Activated CD4-positive, alpha-beta T cell treated with anti-CD3 and anti-CD28 coated beads for 1 hour (primary cell): ENCODE results near the gene MMP17.
"Not testable (repeated sequence)": the region's sequence is repeated elsewhere in the genome, so short reads cannot be mapped to it uniquely, and the experiment has no call there.

Experiments used
- DNase-seq: peaks from one replicate; pipeline ENCODE4 v3.0.0-alpha.2; 2020

MMP17 gene

GRCh38 chr12:131800594-131801135, 27.5 kb upstream of the MMP17 start:
- DNase-seq: no peak

DNA sequence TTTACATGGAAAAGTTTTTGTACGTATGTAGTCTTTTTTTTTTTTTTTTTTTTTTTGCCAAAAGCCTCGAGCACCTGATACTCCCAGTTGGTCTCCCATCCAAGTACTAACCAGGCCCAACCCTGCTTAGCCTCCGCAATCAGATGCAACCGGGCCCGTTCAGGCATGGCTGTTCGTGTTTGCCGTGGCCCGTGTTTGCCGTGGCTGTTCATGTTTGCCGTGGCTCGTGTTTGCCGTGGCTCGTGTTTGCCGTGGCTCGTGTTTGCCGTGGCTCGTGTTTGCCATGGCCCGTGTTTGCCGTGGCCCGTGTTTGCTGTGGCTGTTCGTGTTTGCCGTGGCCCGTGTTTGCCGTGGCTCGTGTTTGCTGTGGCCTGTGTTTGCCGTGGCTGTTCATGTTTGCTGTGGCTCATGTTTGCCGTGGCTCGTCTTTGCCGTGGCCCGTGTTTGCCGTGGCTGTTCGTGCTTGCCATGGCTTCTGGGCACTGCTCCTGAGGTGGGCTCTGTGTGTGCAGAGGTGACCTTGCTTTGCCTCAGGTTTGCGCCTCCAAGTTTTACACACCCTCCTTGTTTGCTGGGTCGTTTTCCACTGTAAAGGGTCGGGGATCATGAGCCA, 26.8 kb upstream of the MMP17 start:
- DNase-seq: no peak

DNA sequence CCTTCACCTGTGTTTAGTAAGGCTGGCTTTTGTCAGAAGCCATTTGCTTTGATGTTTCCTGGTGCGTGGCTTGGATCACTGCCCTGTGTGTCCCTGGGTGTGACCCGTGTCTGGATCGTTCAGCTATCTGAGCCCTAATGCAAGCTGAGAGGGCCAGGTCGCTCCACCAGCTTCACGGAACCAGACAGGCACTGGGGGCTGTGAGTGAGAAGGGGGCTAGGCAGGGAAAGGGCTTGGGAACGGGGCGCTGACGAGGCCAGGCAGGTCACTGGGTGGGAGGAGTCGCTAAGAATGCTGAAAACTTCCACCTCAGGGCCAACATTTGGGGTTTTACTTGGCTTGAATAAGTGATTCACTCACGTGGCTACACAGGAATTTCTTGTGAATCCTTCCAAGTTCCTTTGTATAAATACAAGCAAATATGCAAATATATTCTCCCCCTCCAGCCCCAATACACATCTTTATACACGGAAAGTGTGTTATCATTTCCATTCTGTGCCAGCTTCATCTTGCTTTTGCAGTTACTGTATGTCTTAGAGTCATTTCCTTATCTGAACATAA, 24.2 kb upstream of the MMP17 start:
- DNase-seq: no peak

DNA sequence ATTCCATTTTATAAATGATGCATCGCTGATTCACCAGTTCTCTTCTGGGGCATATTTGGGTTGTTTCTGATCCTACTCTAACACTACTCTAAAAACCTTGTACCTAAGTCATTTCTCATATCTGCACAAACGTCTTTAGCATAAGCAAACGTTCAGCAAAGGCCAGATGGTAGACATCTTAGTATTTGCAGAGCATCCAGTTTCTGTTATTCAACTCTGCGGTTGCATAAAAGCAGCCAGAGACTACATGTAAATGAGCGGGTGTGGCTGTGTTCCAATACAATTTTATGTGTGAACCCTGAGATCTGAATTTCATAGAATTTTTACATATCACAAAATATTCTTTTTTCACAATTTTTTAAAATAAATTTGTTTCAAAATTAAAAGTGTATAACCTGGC, 22.8 kb upstream of the MMP17 start:
- DNase-seq: no peak

DNA sequence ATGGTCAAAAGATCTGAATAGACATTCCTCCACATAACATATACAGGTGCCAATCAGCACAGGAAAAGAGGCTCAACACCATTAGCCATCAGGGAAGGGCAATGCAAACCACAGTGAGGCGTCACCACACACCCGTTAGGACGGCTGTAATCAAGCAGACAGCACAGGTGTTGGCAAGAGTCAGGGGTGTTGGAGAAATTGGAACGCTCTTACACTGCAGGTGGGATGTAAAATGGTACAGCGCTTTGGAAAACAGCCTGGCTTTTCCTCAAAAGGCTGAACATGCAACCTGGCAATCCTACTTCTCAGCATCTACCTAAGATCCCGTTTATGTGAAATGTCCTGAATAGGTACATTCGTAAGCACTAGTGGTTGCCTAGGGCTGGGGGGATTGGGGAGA, 21.5 kb upstream of the MMP17 start:
- no peak for DNase-seq

- no peak for DNase-seq
These were observed 19.3 kb upstream of the MMP17 start for GRCh38 chr12:131808744-131809371.

DNA sequence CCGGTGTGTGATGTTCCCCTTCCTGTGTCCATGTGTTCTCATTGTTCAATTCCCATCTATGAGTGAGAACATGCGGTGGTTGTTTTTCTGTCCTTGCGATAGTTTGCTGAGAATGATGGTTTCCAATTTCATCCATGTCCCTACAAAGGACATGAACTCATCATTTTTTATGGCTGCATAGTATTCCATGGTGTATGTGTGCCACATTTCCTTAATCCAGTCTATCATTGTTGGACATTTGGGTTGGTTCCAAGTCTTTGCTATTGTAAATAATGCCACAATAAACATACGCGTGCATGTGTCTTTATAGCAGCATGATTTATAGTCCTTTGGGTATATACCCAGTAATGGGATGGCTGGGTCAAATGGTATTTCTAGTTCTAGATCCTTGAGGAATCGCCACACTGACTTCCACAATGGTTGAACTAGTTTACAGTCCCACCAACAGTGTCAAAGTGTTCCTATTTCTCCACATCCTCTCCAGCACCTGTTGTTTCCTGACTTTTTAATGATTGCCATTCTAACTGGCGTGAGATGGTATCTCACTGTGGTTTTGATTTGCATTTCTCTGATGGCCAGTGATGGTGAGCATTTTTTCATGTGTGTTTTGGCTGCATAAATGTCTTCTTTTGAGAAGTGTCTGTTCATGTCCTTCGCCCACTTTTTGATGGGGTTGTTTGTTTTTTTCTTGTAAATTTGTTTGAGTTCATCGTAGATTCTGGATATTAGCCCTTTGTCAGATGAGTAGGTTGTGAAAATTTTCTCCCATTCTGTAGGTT, 18.5 kb upstream of the MMP17 start:
- not testable (repeated sequence) for DNase-seq

- DNase-seq: no peak
These were observed 17.5 kb upstream of the MMP17 start for GRCh38 chr12:131810726-131811125.

DNA sequence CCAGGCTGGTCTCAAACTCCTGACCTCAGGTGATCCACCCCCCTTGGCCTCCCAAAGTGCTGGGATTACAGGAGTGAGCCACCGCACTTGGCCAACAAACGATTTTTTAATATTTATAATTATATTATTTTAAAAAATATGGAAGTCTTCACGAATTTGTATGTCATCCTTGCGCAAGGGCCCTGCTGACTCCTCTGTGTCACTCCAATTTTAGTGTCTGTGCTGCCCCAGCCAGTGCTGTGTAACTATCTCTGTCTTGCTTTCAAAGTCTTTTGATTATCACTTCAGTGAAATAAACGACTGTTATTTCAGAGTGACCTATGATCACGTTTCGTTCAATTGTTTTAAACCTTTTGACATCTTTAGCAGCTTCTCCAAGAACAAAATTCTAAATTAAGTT, 13.1 kb upstream of the MMP17 start:
- no peak for DNase-seq

DNA sequence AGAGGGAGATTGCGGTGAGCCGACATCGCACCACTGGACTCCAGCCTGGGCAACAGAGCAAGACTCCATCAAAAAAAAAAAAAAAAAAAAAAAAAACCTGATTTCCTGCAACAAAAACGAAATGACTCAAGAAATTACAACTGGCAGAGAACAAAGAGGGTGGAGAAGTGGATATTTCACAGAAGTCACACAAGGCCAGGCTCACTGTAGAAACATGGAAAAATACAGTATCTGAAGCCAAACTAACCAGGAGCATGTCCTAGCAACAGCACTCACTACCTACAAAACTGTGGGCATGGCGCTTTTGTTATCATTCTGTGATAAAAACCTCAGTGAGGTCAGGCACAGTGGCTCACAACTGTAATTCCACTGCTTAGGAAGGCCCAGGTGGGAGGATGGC, 11.7 kb upstream of the MMP17 start:
- DNase-seq: no peak

DNA sequence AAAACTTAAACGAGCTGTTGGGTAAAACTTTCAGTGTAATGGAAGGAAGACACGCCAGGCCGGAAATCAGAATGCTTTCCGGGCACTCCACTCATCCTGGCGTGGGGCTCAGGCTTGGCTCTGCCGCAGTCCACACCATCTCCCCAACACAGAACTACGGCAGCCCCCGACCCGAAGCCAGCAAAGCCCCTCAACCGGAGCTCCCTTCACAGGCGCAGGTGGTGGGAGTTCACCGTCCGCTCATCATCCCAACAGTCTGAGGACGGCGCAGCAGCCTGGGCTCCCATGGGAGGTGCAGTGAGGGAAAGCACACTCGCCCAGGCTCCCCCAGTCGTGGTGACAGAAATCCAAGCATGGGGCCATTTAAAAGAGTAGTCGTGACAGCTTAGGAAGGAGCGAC, 11.0 kb upstream of the MMP17 start:
- DNase-seq: no peak

DNA sequence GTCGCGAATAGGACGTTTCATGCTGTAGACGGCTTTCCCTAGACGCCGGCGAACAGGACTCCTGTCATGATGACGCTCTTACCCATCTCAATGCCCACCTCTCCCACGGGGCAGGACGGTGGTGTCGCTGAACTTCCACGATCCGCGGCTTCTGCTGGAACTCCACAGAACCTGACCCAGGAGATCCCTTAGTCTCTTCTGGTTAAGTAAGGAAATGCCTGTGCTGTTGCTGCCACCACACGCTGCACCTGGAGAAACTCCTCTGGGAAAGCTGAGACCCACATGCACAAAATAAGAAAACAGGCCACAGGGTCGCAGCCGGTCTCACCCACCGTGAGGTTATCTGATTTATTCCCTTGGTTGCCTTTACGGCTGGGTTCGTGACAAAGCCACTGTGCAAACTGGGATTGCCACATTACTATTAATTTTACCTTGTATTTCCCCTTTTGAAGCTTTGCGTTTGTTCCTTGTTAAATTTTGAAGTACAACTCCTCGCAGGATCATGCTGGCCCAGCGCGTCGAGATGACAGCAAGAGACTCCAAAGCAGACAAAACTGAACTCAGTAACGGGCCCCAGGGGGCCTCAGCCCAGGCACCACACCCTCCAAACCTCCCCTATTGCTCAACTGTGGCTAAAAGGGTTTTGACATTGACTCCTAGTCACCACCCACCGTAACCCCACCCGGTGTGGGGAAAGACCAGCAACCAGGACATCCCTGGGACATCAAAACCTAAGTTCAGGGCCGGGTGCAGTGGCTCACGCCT, 9.2 kb upstream of the MMP17 start:
- DNase-seq: no peak

GRCh38 chr12:131824450-131824849, 3.7 kb upstream of the MMP17 start:
- no peak for DNase-seq

DNA sequence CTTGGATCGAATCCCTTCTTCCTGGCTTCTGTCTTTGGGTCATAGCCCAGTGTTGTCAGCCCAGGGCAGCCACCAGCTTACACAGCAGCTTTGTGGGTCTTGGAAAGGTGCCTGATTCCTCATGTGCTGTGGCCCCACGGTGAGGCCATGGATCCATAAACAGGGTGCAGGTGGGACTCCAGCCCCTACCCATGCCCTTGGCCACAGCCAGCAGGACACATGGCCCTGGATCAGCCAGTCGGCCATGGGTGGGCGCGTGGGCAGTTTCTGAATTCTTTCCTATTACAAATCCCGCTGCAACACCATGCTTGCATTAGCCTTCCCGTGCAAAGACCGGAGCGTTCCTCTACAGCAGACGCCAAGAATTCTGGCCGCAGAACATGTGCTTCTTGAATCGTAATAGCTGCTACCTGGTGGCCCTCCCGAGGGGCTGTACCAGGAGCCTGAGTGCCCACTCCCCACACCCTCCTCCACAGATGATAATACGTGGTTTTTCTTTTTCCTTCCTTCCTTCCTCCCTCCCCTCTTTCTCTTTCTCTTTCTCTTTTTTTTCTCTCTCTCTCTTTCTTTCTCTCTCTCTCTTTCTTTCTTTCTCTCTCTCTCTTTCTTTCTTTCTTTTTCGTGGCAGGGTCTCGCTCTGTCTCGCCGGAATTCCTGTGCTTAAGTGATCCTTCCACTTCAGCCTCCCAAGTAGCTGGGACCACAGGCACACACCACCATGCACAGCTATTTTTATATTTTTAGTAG, 2.9 kb upstream of the MMP17 start:
- DNase-seq: no peak

GRCh38 chr12:131826097-131826928, 1.9 kb upstream of the MMP17 start:
- no peak for DNase-seq

DNA sequence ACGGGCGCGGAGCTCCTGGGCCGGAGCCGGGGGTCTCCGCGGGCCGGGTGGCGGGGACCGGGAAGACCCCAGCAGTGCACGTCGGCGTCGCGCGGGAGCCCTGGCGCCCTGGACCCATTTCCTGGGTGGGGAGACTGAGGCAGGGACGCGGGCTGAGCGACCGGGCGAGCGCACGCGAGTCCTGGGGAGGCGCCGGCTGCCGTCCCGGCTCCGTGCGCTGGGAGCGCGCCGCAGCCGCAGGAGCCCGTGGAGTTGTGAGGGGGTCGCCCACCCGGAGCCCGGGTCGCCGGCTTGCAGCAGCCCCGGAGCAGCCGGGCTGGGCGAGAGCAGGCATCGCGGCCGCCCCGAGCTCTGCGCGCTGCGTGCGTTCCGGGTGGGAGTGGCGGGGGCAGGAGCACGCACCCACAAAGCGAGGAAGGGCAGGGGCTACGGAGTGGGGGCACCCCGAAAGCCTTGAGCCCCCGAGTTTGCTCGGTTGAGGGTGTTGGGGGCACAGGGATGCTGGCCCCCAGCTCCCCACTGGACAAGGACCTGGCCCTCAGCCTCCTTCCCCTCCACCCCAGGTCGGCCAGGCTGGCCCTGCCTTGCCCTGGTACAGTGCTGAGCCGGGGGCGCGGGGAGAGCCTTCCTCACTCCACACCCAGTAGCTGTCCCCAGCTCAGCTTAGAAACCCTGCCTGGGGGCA, 620 bp downstream of the MMP17 start:
- DNase-seq: no peak

DNA sequence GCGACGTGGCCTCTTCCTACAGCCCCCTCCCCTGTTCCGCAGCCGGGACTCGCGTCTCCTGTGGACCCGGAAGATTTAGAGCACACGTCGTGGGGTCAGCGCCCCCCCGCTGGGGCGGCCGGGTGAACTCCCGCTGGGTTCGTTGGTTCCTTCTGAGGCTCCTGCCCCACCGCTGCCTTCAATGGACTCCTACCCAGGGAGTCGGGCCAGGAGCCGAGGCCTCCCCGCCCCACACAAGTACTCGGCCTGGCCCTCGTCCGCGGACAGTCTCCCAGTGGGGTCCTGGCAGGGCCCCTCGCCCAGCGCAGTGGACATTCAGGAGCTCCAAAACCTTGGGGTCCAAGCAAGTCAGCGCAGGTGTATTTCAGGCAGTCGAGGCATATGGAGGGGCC, 1.2 kb downstream of the MMP17 start:
- DNase-seq: no peak

DNA sequence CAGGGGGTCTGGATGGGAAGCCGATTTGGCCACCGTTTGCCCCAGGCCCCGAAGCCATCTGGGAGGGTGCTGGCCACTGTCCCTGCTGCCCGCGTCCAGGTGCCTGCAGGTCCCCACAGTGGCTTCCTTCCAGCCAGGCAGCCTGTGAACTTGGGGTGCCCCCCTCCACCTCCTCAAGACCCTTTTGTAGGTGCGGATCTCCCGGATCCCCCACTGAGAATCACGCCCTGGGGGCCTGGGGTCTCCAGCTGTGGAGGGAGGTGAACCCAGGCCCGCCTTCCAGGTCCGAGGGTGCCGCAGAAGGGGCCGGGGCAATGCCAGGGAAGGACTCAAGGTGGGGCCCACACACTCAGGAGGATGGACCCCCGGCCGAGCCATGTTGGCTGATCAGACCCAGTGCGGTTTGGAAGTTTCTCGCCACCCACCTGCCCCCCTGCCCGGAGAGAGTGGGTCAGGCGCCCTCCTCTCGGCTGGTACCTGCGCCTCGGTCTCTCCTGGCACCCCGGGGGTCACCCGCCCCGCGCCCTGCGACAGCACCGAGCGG, 1.7 kb downstream of the MMP17 start:
- DNase-seq: no peak

DNA sequence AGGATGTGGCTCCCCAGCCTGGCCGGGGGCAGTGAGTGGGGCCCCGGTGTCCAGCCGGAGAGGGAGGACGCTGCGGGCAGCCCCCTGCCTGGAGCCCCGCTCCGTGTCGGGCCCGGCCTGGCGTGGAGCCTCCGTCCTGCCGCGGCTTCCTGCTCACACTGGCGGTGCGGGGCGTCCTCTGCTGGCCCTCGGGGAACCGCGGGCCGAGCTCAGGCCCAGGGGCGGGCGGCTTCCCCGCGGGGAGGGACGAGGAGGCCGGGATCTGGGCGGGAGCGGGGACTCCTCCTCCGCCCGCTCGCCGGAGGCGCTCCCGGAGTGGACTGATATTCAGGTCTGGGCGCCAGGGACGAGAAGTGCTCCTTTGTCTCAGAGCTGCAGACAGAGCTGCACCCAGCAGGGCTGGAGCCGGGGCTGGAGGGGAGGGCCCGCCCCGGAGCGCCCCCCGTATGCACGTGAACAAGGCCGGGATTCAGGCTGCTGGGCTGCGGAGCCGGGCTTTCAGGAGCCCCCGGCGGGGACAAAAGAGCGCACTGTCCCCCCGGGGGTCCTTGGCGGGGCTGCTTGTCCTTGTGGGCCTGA, 2.2 kb downstream of the MMP17 start:
- DNase-seq: no peak
